CD14-positive monocyte (primary cell): ENCODE results near the gene GPR137B. TPM values are rescaled to one million over a fixed set of nuclear protein-coding genes. Genes with fewer than 3 reads are reported as not detected.

Experiments used
- DNase-seq, 3 donors: peaks; one replicate each; pipeline ENCODE4 v3.0.0-alpha.2; 2011 to 2022
- H2AFZ ChIP-seq: 2 replicates; pipeline ENCODE4 v1.6.0; 2012; ENCODE audit warnings: mild to moderate bottlenecking, low read depth, low read length, inconsistent platforms; ENCODE audit not compliant: insufficient read depth, poor library complexity, severe bottlenecking
- H3K27ac ChIP-seq, 2 donors: 1 replicate in 1 of 2; 2 replicates in 1 of 2; pipeline ENCODE4 v1.5.1; 2012 to 2013; ENCODE audit warnings: low read length in 2 of 2, control low read depth in 1 of 2, inconsistent platforms in 1 of 2, low read depth in 1 of 2, mild to moderate bottlenecking in 1 of 2
- H3K27me3 ChIP-seq, 2 donors: one replicate each; pipeline versions ENCODE4 v1.6.0 to v1.6.1; 2011 to 2013; ENCODE audit warnings: low read length in 2 of 2; ENCODE audit not compliant: control insufficient read depth in 2 of 2, insufficient read depth in 2 of 2
- H3K36me3 ChIP-seq, 2 donors: replicated peaks in 1 of 2; 1 replicate in 1 of 2; 2 replicates in 1 of 2; pipeline versions ENCODE4 v1.5.1 to v1.6.1; 2012 to 2013; ENCODE audit warnings: low read length in 2 of 2, control low read depth in 1 of 2, inconsistent platforms in 1 of 2, mild to moderate bottlenecking in 1 of 2; ENCODE audit not compliant: insufficient read depth in 2 of 2, control insufficient read depth in 1 of 2
- H3K4me1 ChIP-seq, 2 donors: 1 replicate in 1 of 2; 2 replicates in 1 of 2; pipeline versions ENCODE4 v1.5.1 to v1.6.1; 2012 to 2013; ENCODE audit warnings: low read length in 2 of 2, control low read depth in 1 of 2, inconsistent platforms in 1 of 2, mild to moderate bottlenecking in 1 of 2, moderate library complexity in 1 of 2; ENCODE audit not compliant: insufficient read depth in 2 of 2, control insufficient read depth in 1 of 2
- H3K4me2 ChIP-seq: replicated peaks from 2 replicates; pipeline ENCODE3; 2012; ENCODE audit warnings: low read length, moderate library complexity, mild to moderate bottlenecking; ENCODE audit not compliant: poor library complexity, severe bottlenecking; ENCODE audit errors: extremely low read depth
- H3K4me3 ChIP-seq, 3 experiments: fragments of 200-600 bp in 1 of 3; sonication (generic) in 1 of 3; replicated peaks in 1 of 3; 1 replicate in 2 of 3; 2 replicates in 1 of 3; pipeline ENCODE4 v1.5.1; 2011 to 2013; ENCODE audit warnings: low read length in 3 of 3, mild to moderate bottlenecking in 3 of 3, control low read depth in 2 of 3, low read depth in 2 of 3, inconsistent platforms in 1 of 3, moderate library complexity in 1 of 3
- H3K79me2 ChIP-seq: 2 replicates; pipeline ENCODE4 v1.6.0; 2012; ENCODE audit warnings: mild to moderate bottlenecking, control low read depth, inconsistent platforms, low read length, moderate library complexity; ENCODE audit not compliant: insufficient read depth
- H3K9ac ChIP-seq: 2 replicates; pipeline ENCODE4 v1.6.0; 2017; ENCODE audit warnings: low read length, mild to moderate bottlenecking; ENCODE audit not compliant: insufficient read depth, poor library complexity, severe bottlenecking
- H3K9me3 ChIP-seq, 2 donors: replicated peaks in 1 of 2; 1 replicate in 1 of 2; 2 replicates in 1 of 2; pipeline versions ENCODE4 v1.5.1 to v1.6.1; 2012 to 2013; ENCODE audit warnings: low read length in 2 of 2, control low read depth in 1 of 2; ENCODE audit not compliant: control insufficient read depth in 1 of 2, insufficient read depth in 1 of 2
- H4K20me1 ChIP-seq: 2 replicates; pipeline ENCODE4 v1.6.0; 2012; ENCODE audit warnings: mild to moderate bottlenecking, low read length, control low read depth, moderate library complexity; ENCODE audit not compliant: insufficient read depth
- H3K27ac Mint-ChIP-seq, 7 donors: one replicate each; pipeline ENCODE4 v1.8.0; 2020; ENCODE audit warnings: mild to moderate bottlenecking in 7 of 7, mixed read lengths in 7 of 7, moderate library complexity in 6 of 7, inconsistent platforms in 2 of 7
- H3K27me3 Mint-ChIP-seq, 3 donors: one replicate each; pipeline ENCODE4 v1.8.0; 2021 to 2022; ENCODE audit warnings: low read depth in 3 of 3, mild to moderate bottlenecking in 3 of 3, mixed read lengths in 3 of 3, moderate library complexity in 3 of 3, inconsistent platforms in 1 of 3
- H3K36me3 Mint-ChIP-seq, 2 donors: one replicate each; pipeline ENCODE4 v1.8.0; 2020; ENCODE audit warnings: mixed read lengths in 2 of 2, inconsistent platforms in 1 of 2, mild to moderate bottlenecking in 1 of 2
- H3K4me1 Mint-ChIP-seq: one replicate; pipeline ENCODE4 v1.8.0; 2020; ENCODE audit warnings: mild to moderate bottlenecking, mixed read lengths
- H3K4me3 Mint-ChIP-seq, 2 donors: one replicate each; pipeline ENCODE4 v1.8.0; 2020; ENCODE audit warnings: mild to moderate bottlenecking in 2 of 2, mixed read lengths in 2 of 2, moderate library complexity in 1 of 2
- H3K9me3 Mint-ChIP-seq, 7 donors: one replicate each; pipeline ENCODE4 v1.8.0; 2020 to 2022; ENCODE audit warnings: mixed read lengths in 7 of 7, mild to moderate bottlenecking in 6 of 7, moderate library complexity in 6 of 7, inconsistent platforms in 2 of 7
- WGBS: methylation state at CpG from one replicate; pipeline ENCODE4 v1.1.5; 2013; ENCODE audit warnings: missing lambda C conversion rate; ENCODE audit not compliant: insufficient coverage; 5-methylcytosine and 5-hydroxymethylcytosine counted together
- intact Hi-C, 2 donors: fragments of 100-400 bp; cut with micrococcal nuclease; formaldehyde crosslinking; loops; one replicate each; pipeline versions ENCODE4 v1.15.0 to v1.15.1; 2023
- polyA plus RNA-seq, 3 donors: library from polyadenylated mRNA; depleted of rRNA in 1 of 3; unstranded in 2 of 3; stranded (reverse) in 1 of 3; fragments of 300-500 nt in 2 of 3; fragments of >200 nt in 1 of 3; fragmentation: Illumina TruSeq in 2 of 3; gene quantifications; 1 replicate in 2 of 3; 2 replicates in 1 of 3; pipeline ENCODE4 v1.2.3, GENCODE V29; 2012 to 2021
- TF ChIP-seq, protein P1 (sequence below): fragments of 200-600 bp; IDR thresholded peaks from one replicate; pipeline ENCODE4 v1.8.0; 2022; ENCODE audit warnings: antibody characterized with exemption, mild to moderate bottlenecking

The GPR137B gene
- polyA plus RNA-seq, 3 donors, result 7.5 to 10.8 (median 8.7) TPM

DNA sequence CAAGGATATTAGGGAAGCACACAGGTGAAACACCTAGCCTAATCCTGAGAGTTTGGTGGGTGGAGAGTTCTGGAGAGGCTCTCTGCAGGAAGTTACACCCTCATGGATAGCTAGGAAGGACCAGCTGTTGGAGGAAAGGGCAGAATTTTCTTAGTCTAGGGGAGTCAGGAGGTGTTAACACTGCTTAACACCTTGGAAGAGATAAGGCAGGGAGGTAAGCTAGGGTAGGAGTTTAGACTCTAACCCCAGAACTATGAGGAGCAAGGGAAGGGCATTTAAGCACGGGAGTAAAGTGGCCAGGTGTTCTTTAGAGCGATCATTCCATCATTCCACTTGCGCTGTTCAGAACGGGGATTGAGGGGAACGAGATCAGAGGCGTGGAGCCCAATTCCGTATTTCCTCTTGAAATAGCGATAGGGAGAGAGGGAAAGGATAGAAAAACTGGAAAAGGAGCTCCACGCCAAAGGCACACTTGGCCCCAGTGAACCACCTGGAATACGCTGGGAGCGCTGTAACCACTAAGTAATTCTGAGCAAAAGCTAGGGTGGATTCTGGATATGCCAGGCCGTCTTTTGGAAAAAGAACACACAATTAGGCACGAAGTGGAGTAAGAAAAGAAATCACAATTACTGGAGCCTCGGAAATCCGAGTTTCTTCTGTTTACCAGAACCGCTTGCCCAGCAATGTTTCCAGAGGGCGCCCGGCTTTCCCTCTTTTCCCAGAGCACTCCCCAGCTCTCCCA, 1.5 kb upstream of the GPR137B start:
- Histone ChIP-seq H3K27me3 (peaks cover 15 to 39% of the 10 kb centered on the region in 2 donors), H3K27ac (no peak overlapping the region), H3K79me2 (peaks cover 17% of the 10 kb centered on the region), H3K4me2 (peak overlapping the region; percentile 99), H3K4me1 (peaks cover 22 to 33% of the 10 kb centered on the region in 2 donors), H3K4me3 (peak overlapping the region in 2 of 3 experiments; percentile 32 to 72), H3K9me3 (peaks cover 0 to 11% of the 10 kb centered on the region in 2 donors), H4K20me1 (peaks cover 29% of the 10 kb centered on the region), H2AFZ (peak overlapping the region; percentile 79), H3K9ac (no peak overlapping the region), H3K36me3 (peaks cover 0 to under 1% of the 10 kb centered on the region in 2 donors)
- Mint-ChIP-seq H3K27me3 (peaks cover 40 to 41% (median 40%) of the 10 kb centered on the region in 3 donors), H3K9me3 (peaks cover 0 to 20% (median 2%) of the 10 kb centered on the region in 7 donors), H3K4me3 (peak overlapping the region; percentile 82 to 90), H3K36me3 (peaks cover 8 to 19% of the 10 kb centered on the region in 2 donors), H3K27ac (no peak overlapping the region), H3K4me1 (peaks cover 36% of the 10 kb centered on the region)
- TF ChIP-seq, protein P1, sequence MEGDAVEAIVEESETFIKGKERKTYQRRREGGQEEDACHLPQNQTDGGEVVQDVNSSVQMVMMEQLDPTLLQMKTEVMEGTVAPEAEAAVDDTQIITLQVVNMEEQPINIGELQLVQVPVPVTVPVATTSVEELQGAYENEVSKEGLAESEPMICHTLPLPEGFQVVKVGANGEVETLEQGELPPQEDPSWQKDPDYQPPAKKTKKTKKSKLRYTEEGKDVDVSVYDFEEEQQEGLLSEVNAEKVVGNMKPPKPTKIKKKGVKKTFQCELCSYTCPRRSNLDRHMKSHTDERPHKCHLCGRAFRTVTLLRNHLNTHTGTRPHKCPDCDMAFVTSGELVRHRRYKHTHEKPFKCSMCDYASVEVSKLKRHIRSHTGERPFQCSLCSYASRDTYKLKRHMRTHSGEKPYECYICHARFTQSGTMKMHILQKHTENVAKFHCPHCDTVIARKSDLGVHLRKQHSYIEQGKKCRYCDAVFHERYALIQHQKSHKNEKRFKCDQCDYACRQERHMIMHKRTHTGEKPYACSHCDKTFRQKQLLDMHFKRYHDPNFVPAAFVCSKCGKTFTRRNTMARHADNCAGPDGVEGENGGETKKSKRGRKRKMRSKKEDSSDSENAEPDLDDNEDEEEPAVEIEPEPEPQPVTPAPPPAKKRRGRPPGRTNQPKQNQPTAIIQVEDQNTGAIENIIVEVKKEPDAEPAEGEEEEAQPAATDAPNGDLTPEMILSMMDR, result no peak
- DNase-seq, result no peak
- intact Hi-C loops, result no loop called here
- WGBS, result 35% methylated on average over 12 of the region's 18 CpGs

DNA sequence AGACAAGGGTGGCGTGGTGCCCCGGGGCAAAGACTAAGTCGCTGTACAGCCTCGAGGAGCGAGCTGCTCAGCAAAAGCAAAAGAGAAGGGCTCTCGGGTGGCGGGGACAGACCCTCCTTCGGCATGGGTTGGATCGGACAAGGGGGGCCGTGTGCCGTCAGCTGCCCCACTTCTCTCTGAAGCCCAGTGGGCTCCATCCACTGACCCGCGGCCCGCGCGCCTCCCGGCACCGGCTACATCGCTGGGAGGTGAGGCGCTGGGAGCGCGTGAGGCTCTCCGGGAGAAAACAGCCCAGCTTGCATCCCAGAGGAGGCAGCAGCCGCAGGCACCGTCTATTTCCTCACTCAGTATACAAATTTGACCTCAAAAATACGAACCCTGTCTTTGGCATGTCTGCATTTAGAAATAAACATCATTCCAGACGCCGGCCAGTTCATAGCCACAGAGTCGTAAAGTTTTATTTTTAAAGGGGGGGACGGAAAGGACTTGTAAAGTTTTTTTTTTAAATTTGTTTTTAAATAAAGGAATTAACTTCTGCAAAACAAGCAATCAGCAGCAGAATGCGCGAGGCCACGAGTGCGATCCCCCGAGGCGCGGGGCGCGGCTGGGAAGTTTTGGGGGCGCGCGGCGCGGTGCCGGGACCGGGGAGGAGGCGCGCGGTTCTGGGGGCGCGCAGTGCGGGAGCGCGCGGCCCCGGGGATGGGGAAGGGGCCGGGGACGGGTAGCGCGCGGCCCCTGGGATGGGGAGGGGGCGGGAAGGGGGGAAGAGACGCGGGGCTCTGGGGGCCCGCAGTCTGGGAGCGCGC, 689 bp upstream of the GPR137B start:
- peaks cover 15 to 39% of the 10 kb centered on the region in 2 donors for H3K27me3 ChIP-seq
- H3K9me3 Mint-ChIP-seq, result peaks cover 0 to 15% (median 2%) of the 10 kb centered on the region in 7 donors
- H3K4me2 ChIP-seq, result peak overlapping the region; percentile 99
- TF ChIP-seq, protein P1, result no peak
- peaks cover 35% of the 10 kb centered on the region for H4K20me1 ChIP-seq
- H3K79me2 ChIP-seq, result peaks cover 21% of the 10 kb centered on the region
- peaks cover 0 to 11% of the 10 kb centered on the region in 2 donors for H3K9me3 ChIP-seq
- intact Hi-C loops, result no loop called here
- WGBS, result 1% methylated on average over 48 of the region's 67 CpGs
- peaks cover 22 to 33% of the 10 kb centered on the region in 2 donors for H3K4me1 ChIP-seq
- peaks cover 2 to 8% of the 10 kb centered on the region in 2 donors for H3K36me3 ChIP-seq
- peaks cover 37% of the 10 kb centered on the region for H3K4me1 Mint-ChIP-seq
- H3K27me3 Mint-ChIP-seq, result peaks cover 40 to 41% (median 40%) of the 10 kb centered on the region in 3 donors
- peak overlapping the region; percentile 82 to 90 for H3K4me3 Mint-ChIP-seq
- H3K36me3 Mint-ChIP-seq, result peaks cover 13 to 23% of the 10 kb centered on the region in 2 donors
- no peak overlapping the region for H3K27ac ChIP-seq
- no peak overlapping the region for H3K27ac Mint-ChIP-seq
- peak overlapping the region; percentile 15 to 72 (median 32) for H3K4me3 ChIP-seq
- no peak overlapping the region for H3K9ac ChIP-seq
- no peak for DNase-seq
- H2AFZ ChIP-seq, result peak overlapping the region; percentile 79
